ENCODE results near the gene NRG4.

Gene NRG4

GRCh38 chr15:76011627-76012551, at the start of gene NRG4:
TSS of gene NRG4 (minus strand) at chr15:76012424. CDS start at chr15:76011230, 1,194 bp downstream.
- in situ Hi-C loops (cut with MboI; ENCODE audit: low sequenced_read_pairs, unreplicated experiment) = no loop called here
- no peak for DNase-seq (ENCODE audit: low spot score)
- no peak for TF ChIP-seq CTCF (IDR thresholded peaks at IDR 0.05; ENCODE audit: borderline replicate concordance, control extremely low read depth, extremely low read depth, insufficient read depth, missing control alignments)

- no peak for DNase-seq (ENCODE audit: low spot score)
- TF ChIP-seq CTCF (IDR thresholded peaks at IDR 0.05; ENCODE audit: borderline replicate concordance, control extremely low read depth, extremely low read depth, insufficient read depth, missing control alignments) = no peak
- in situ Hi-C loops (cut with MboI; ENCODE audit: low sequenced_read_pairs, unreplicated experiment) = no loop called here
Measured at GRCh38 chr15:76061700-76062099, 49.5 kb upstream of the NRG4 start.

GRCh38 chr15:76060118-76060989, 48.1 kb upstream of the NRG4 start:
- in situ Hi-C loops (cut with MboI; ENCODE audit: low sequenced_read_pairs, unreplicated experiment) = no loop called here
- DNase-seq (ENCODE audit: low spot score) = no peak
- no peak for TF ChIP-seq CTCF (IDR thresholded peaks at IDR 0.05; ENCODE audit: borderline replicate concordance, control extremely low read depth, extremely low read depth, insufficient read depth, missing control alignments)

GRCh38 chr15:76059320-76060117, 47.3 kb upstream of the NRG4 start, which contains the start of gene TMEM266:
TSS of gene TMEM266 (plus strand) at chr15:76059985. CDS start at chr15:76134264, 74,279 bp downstream.
- TF ChIP-seq CTCF (IDR thresholded peaks at IDR 0.05; ENCODE audit: borderline replicate concordance, control extremely low read depth, extremely low read depth, insufficient read depth, missing control alignments) = no peak
- in situ Hi-C loops (cut with MboI; ENCODE audit: low sequenced_read_pairs, unreplicated experiment) = loop anchor here (10.0 kb wide), 1 partner anchor 85 kb away; no protein-coding TSS in a partner anchor
- peak; percentile 85 for DNase-seq (ENCODE audit: low spot score)

GRCh38 chr15:76058714-76059319, 46.6 kb upstream of the NRG4 start:
- peak; percentile 40 for TF ChIP-seq CTCF (IDR thresholded peaks at IDR 0.05; ENCODE audit: borderline replicate concordance, control extremely low read depth, extremely low read depth, insufficient read depth, missing control alignments)
- in situ Hi-C loops (cut with MboI; ENCODE audit: low sequenced_read_pairs, unreplicated experiment) = loop anchor here (10.0 kb wide), 1 partner anchor 86 kb away; no protein-coding TSS in a partner anchor
- DNase-seq (ENCODE audit: low spot score) = peak; percentile 41
